Cardiac fibroblast (primary cell): ENCODE results near the gene NOX4.
A peak's percentile ranks its signal among the peaks of the same experiment; 100 is the strongest.

Source experiments
- DNase-seq, 2 donors: peaks; one replicate each; pipeline versions ENCODE4 v3.0.0 to v3.0.0-alpha.2; 2010; ENCODE audit warnings: low read depth in 2 of 2
- H3K4me3 ChIP-seq, 2 donors: replicated peaks in 1 of 2; 1 replicate in 1 of 2; 2 replicates in 1 of 2; pipeline ENCODE4 v1.5.1; 2011; ENCODE audit warnings: low read depth in 2 of 2, low read length in 2 of 2, mild to moderate bottlenecking in 2 of 2, moderate library complexity in 1 of 2
- TF ChIP-seq, protein P1 (sequence below): IDR thresholded peaks from one replicate; pipeline ENCODE4 v1.5.1; 2011; ENCODE audit warnings: low read depth, mild to moderate bottlenecking, low read length, inconsistent platforms

Gene NOX4

DNA sequence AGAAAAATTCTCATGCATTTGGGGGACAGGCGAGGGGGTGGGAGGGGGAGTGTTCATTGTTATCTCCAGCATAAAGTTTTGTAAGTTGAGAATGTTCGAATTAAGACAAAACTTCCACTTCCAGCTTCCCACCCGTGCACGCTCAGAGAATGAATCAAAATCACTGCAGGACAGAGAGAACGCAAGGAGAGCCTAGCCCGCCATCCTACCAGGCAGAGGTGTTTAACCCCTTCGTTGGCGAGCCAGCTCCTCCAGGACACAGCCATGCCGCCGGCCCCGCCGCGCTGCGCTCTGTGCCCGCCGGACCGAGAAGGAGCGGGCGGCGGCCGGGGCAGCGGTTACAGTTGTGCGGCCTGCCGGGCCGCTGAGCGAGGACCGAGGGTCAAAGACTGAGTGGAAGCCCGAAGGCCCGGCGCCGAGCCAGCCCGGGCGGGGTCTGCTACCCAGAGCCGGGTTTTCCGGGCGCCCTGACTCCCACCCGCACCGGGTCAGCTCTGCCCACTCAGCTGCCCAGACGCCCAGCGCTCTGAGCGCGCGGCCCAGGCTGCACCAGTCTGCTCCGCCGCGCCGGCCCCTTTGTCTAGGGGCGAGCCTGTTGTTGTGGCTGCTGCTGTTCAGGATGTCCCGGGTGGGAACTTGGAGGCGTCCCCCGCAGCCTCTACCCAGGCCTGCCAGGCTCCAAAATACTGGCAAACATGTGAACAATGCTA lies at the start of gene NOX4:
NOX4 (minus strand) TSS at position 395 of the 710 bp plus-strand sequence; CDS start at position 266, 129 bp downstream.
- peak; percentile 61 to 66 for DNase-seq
- peak within 1 kb of the TSS; percentile 47 to 62 for H3K4me3 ChIP-seq
- TF ChIP-seq, protein P1, sequence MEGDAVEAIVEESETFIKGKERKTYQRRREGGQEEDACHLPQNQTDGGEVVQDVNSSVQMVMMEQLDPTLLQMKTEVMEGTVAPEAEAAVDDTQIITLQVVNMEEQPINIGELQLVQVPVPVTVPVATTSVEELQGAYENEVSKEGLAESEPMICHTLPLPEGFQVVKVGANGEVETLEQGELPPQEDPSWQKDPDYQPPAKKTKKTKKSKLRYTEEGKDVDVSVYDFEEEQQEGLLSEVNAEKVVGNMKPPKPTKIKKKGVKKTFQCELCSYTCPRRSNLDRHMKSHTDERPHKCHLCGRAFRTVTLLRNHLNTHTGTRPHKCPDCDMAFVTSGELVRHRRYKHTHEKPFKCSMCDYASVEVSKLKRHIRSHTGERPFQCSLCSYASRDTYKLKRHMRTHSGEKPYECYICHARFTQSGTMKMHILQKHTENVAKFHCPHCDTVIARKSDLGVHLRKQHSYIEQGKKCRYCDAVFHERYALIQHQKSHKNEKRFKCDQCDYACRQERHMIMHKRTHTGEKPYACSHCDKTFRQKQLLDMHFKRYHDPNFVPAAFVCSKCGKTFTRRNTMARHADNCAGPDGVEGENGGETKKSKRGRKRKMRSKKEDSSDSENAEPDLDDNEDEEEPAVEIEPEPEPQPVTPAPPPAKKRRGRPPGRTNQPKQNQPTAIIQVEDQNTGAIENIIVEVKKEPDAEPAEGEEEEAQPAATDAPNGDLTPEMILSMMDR = no peak

DNA sequence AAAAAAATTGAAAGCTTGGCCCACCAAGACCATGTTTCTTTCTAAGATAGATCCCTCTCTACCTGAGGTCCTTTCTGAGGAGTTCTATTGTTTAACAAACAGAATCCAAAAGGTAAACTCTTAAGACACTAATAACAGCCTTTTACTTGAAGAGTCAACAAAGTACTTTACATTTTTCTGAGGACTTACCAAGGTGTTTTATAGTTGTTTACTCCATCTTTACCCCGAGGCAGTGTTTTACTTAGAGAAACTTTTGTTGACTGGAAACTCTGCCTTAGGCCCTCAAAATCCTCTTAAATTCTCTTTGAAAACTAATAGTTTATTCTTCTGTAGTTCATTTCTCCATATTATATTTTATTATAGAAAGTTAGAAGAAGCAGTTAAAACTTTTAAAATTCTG lies 49.7 kb upstream of the NOX4 start:
- TF ChIP-seq, protein P1 = no peak
- no peak overlapping the region for H3K4me3 ChIP-seq
- DNase-seq = no peak

DNA sequence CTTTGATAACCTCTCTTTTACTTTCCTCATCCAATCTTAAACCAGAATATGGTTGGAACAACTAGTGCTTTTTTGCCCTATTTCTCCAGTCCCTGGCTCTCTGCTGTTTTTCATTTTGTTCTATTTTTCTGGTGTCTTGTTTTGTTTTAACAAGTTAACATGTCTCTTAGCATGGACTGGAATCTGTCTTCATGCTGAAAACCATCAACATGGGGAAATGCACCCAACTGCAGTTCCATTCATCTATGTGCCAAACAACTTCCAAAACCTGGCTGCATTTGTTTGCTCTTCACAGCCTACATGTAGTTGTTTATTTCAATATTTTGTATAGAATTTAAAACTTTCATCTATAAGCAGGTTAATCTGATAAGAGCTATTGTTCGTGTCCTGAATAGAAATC lies 46.8 kb upstream of the NOX4 start:
- no peak for DNase-seq
- TF ChIP-seq, protein P1 = no peak
- no peak overlapping the region for H3K4me3 ChIP-seq

DNA sequence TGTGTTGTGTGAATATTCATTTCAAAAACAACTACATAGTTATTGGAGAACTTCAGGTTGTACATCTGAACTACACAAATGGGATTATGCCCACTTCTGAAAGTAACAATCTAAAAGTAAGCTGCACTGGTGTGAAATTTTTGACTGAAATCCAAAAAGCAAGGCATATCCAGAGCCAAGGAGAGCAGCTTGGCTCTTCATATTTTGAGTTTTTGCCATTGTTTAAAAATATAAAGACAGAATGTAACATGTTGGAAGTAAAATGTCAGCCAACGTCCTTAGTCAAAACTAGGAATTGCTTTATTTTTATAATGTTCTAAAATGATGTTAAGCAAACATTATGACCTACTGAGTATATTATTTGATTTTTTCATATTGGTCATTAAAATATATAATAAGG lies 45.8 kb upstream of the NOX4 start:
- TF ChIP-seq, protein P1 = no peak
- DNase-seq = no peak
- no peak overlapping the region for H3K4me3 ChIP-seq

DNA sequence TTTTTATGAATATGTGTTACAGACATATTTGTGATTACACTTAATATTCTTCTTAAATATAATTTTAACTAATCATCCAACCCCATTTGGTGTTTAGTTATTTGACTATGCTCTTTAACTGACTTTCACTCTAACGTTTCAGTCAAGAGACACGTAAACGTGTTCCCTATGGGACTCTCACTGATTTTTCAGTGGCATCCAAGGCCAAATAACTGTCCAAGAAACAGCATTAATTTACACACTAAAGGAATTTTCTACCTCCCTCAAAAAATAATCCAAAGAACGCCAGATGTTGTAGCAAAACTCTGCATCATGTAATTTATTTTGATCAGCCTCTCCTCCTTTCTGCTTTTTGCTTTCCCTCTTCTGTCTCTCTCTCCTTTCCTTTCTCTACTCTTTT lies 44.0 kb upstream of the NOX4 start:
- TF ChIP-seq, protein P1 = no peak
- no peak overlapping the region for H3K4me3 ChIP-seq
- DNase-seq = no peak

DNA sequence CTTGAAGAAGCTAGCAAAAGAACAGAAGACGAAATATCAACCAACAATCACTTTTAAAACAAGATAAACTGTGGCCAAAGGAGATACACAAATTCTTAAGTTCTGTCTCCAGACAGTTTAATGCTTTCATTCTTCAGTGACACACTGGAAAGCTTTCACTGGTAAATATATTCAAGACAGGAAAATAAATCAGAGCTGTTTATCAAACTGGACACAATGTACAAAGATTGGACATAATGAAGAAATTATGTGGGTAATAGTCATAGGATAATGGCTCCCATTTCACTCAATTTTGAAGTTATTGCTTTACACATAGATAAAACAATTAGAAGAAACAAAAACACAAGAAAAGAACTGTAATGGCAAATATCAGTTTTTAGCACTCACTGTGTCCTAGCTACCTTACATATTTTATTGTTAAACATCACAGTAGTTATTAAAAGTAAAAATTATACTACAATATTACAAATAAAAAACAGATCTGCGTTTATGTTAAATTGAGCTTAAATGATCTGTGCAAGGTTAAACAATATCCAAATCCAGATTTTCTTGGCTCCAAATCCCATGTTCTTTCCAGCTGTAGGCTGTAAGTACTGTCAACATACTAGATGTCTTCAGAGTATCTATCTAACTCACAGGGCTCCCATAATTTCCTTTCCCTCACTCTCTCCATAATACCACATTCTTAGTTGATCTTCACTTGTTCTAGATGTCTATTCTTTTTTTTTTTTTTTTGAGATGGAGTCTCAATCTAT lies 38.6 kb upstream of the NOX4 start:
- DNase-seq = no peak
- TF ChIP-seq, protein P1 = no peak
- no peak overlapping the region for H3K4me3 ChIP-seq
